Measurements from ENCODE around the gene LILRA2.
"Not testable (repeated sequence)": the region's sequence is repeated elsewhere in the genome, so short reads cannot be mapped to it uniquely, and the experiment has no call there.

The LILRA2 gene

GRCh38 chr19:54572696-54573311 lies 786 bp upstream of the LILRA2 start:
- Histone ChIP-seq H3K27me3 (ENCODE audit: insufficient read depth, low read depth, severe bottlenecking) (peaks cover 52% of the 10 kb centered on the region), H3K36me3 (no peaks in the 10 kb centered on the region), H3K4me3 (ENCODE audit: low read depth, low read length) (no peak overlapping the region), H3K27ac (no peak overlapping the region), H3K9me3 (ENCODE audit: severe bottlenecking) (no peaks in the 10 kb centered on the region)
- no peak for TF ChIP-seq CTCF (IDR thresholded peaks at IDR 0.05; ENCODE audit: low read depth, low read length)
- DNase-seq, result no peak

- DNase-seq, result no peak
- no peak for TF ChIP-seq CTCF (IDR thresholded peaks at IDR 0.05; ENCODE audit: low read depth, low read length)
- Histone ChIP-seq H3K9me3 (ENCODE audit: severe bottlenecking) (no peaks in the 10 kb centered on the region), H3K27me3 (ENCODE audit: insufficient read depth, low read depth, severe bottlenecking) (peaks cover 40% of the 10 kb centered on the region), H3K27ac (no peak overlapping the region), H3K36me3 (no peaks in the 10 kb centered on the region), H3K4me3 (ENCODE audit: low read depth, low read length) (no peak overlapping the region)
Observed at GRCh38 chr19:54574051-54574450, 461 bp downstream of the LILRA2 start.

- Histone ChIP-seq H3K4me3 (ENCODE audit: low read depth, low read length) (no peak overlapping the region), H3K27ac (no peak overlapping the region), H3K36me3 (no peaks in the 10 kb centered on the region), H3K9me3 (ENCODE audit: severe bottlenecking) (no peaks in the 10 kb centered on the region), H3K27me3 (ENCODE audit: insufficient read depth, low read depth, severe bottlenecking) (peaks cover 34% of the 10 kb centered on the region)
- no peak for DNase-seq
- TF ChIP-seq CTCF (IDR thresholded peaks at IDR 0.05; ENCODE audit: low read depth, low read length), result no peak
Observed at GRCh38 chr19:54574527-54575056, 1.0 kb downstream of the LILRA2 start.

GRCh38 chr19:54575205-54575604 lies 1.6 kb downstream of the LILRA2 start:
- H3K36me3 ChIP-seq; H3K27ac ChIP-seq; H3K9me3 ChIP-seq (ENCODE audit: severe bottlenecking); DNase-seq; H3K4me3 ChIP-seq (ENCODE audit: low read depth, low read length): not testable (repeated sequence)
- peaks cover 31% of the 10 kb centered on the region for H3K27me3 ChIP-seq (ENCODE audit: insufficient read depth, low read depth, severe bottlenecking)

- Histone ChIP-seq H3K4me3 (ENCODE audit: low read depth, low read length) (no peak overlapping the region), H3K27me3 (ENCODE audit: insufficient read depth, low read depth, severe bottlenecking) (peaks cover 18% of the 10 kb centered on the region), H3K9me3 (ENCODE audit: severe bottlenecking) (no peaks in the 10 kb centered on the region), H3K27ac (no peak overlapping the region), H3K36me3 (no peaks in the 10 kb centered on the region)
- TF ChIP-seq CTCF (IDR thresholded peaks at IDR 0.05; ENCODE audit: low read depth, low read length), result no peak
- no peak for DNase-seq
Observed at GRCh38 chr19:54576411-54576976, 2.9 kb downstream of the LILRA2 start.

- no peak overlapping the region for H3K27ac ChIP-seq
- TF ChIP-seq CTCF (IDR thresholded peaks at IDR 0.05; ENCODE audit: low read depth, low read length), result no peak
- H3K27me3 ChIP-seq (ENCODE audit: insufficient read depth, low read depth, severe bottlenecking), result peaks cover 16% of the 10 kb centered on the region
Observed at GRCh38 chr19:54577334-54577733, 3.7 kb downstream of the LILRA2 start.

GRCh38 chr19:54578268-54578667 lies 4.7 kb downstream of the LILRA2 start:
- not testable (repeated sequence) for H3K4me3 ChIP-seq (ENCODE audit: low read depth, low read length); H3K36me3 ChIP-seq; H3K9me3 ChIP-seq (ENCODE audit: severe bottlenecking); H3K27me3 ChIP-seq (ENCODE audit: insufficient read depth, low read depth, severe bottlenecking); DNase-seq; H3K27ac ChIP-seq

More at GRCh38 chr19:54577334-54577733, 3.7 kb downstream of the LILRA2 start:
- H3K36me3 ChIP-seq, result no peaks in the 10 kb centered on the region
- H3K4me3 ChIP-seq (ENCODE audit: low read depth, low read length), result no peak overlapping the region
- no peak for DNase-seq
- H3K9me3 ChIP-seq (ENCODE audit: severe bottlenecking), result no peaks in the 10 kb centered on the region

All from WERI-Rb-1 (cell line).